Activated CD4-positive, alpha-beta T cell treated with anti-CD3 and anti-CD28 coated beads, Interleukin-2, amount 50 U/mL, for 16 hours (primary cell): Measurements from ENCODE around the gene SYNPO2L.

Experiments
- DNase-seq: peaks from one replicate; pipeline ENCODE4 v3.0.0-alpha.2; 2020

The SYNPO2L gene

DNA sequence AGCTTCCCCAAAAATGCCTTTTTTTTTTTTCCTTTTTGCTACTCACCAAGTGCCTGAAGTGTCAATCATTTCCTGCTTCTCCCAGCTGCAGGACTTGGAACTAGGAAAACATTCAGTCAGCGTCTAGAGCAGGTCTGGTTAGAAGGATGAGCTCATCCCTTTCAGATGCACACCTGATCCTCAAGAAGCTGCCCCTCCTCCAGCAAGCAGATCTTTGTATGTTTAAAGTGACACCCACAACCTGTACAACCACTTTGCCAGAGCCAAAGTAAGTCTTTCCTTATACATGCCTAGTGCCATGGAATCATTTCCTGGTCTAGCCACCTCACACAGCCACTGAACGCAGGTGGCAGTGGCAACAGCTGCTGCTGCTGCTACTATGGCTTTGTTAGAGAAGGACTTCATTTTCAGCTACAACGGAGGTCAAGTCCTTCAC lies 54.3 kb downstream of the SYNPO2L start:
- DNase-seq = no peak

DNA sequence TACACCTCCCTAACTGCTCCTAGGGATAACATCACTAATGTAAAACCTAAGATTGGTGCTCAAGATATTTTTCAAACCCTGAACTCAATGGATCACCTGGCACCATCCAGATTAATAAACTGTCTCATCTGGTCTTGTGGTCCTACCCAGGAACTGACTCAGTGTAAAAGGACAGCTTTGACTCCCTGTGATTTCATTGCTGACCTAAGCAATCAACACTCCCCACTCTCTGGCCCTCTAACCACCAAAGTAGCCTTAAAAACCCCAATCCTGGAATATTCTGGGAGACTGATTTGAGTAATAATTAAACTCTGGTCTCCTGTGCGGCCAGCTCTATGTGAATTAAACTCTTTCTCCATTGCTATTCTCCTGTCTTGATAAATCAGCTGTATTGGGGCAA lies 58.5 kb downstream of the SYNPO2L start:
- no peak for DNase-seq
